SK-N-SH treated with all-trans-retinoic acid at 6 μM for 48 hours (cell line): ENCODE measurements around the gene EFNB1.

Experiments
- ATAC-seq: fragments of 200-7000 bp; cut with Tn5 transposase; 3 replicates; pipeline ENCODE4 v1.9.1; 2020; ENCODE audit warnings: mild to moderate bottlenecking, moderate library complexity
- ARNTL ChIP-seq: fragments of 450-650 bp; formaldehyde crosslinking; IDR thresholded peaks from 2 replicates; pipeline ENCODE4 v1.5.0; 2020; ENCODE audit warnings: low read depth, mild to moderate bottlenecking, moderate library complexity, borderline replicate concordance
- BACH2 ChIP-seq: fragments of 250-450 bp; sonication (Bioruptor Pico); IDR thresholded peaks from 2 replicates; pipeline ENCODE4 v1.9.0; 2021; ENCODE audit warnings: mild to moderate bottlenecking, borderline replicate concordance
- CSDC2 ChIP-seq: fragments of 250-450 bp; sonication (Bioruptor Pico); IDR thresholded peaks from 2 replicates; pipeline ENCODE4 v1.5.0; 2020; ENCODE audit warnings: mild to moderate bottlenecking, moderate library complexity
- ESRRG ChIP-seq: fragments of 250-450 bp; sonication (Bioruptor Pico); IDR thresholded peaks from 2 replicates; pipeline ENCODE4 v1.6.1; 2021; ENCODE audit warnings: mild to moderate bottlenecking
- GLIS3 ChIP-seq: fragments of 250-450 bp; sonication (Bioruptor Pico); IDR thresholded peaks from 2 replicates; pipeline ENCODE4 v1.5.0; 2020; ENCODE audit warnings: mild to moderate bottlenecking, moderate library complexity
- ISL1 ChIP-seq: fragments of 250-450 bp; sonication (Bioruptor Pico); IDR thresholded peaks from 2 replicates; pipeline ENCODE4 v2.1.2; 2022; ENCODE audit warnings: mild to moderate bottlenecking, moderate library complexity
- OSR1 ChIP-seq: fragments of 250-450 bp; sonication (Bioruptor Pico); IDR thresholded peaks from 2 replicates; pipeline ENCODE4 v1.8.0; 2022; ENCODE audit warnings: moderate library complexity, mild to moderate bottlenecking, inconsistent platforms
- PPARA ChIP-seq: fragments of 250-450 bp; sonication (Bioruptor Pico); IDR thresholded peaks from 2 replicates; pipeline ENCODE4 v1.5.0; 2020; ENCODE audit warnings: mild to moderate bottlenecking, borderline replicate concordance
- RARB ChIP-seq: fragments of 250-450 bp; sonication (Bioruptor Pico); IDR thresholded peaks from 2 replicates; pipeline ENCODE4 v1.8.0; 2021; ENCODE audit warnings: mild to moderate bottlenecking, moderate library complexity
- SNAI2 ChIP-seq: fragments of 250-450 bp; sonication (Bioruptor Pico); IDR thresholded peaks from 2 replicates; pipeline ENCODE4 v1.5.0; 2020; ENCODE audit warnings: mild to moderate bottlenecking, moderate library complexity
- TCF4 ChIP-seq: fragments of 250-450 bp; sonication (Bioruptor Pico); IDR thresholded peaks from 2 replicates; pipeline ENCODE4 v1.8.0; 2021; ENCODE audit warnings: mild to moderate bottlenecking, moderate library complexity, borderline replicate concordance
- TOX ChIP-seq: fragments of 250-450 bp; sonication (Bioruptor Pico); IDR thresholded peaks from 2 replicates; pipeline ENCODE4 v1.8.0; 2021; ENCODE audit warnings: mild to moderate bottlenecking, moderate library complexity, borderline replicate concordance
- ZC3H10 ChIP-seq: fragments of 250-450 bp; sonication (Bioruptor Pico); IDR thresholded peaks from 2 replicates; pipeline ENCODE4 v1.5.1; 2021; ENCODE audit warnings: mild to moderate bottlenecking, moderate library complexity
- ZFP3 ChIP-seq: fragments of 250-450 bp; sonication (Bioruptor Pico); IDR thresholded peaks from 2 replicates; pipeline ENCODE4 v1.5.0; 2020; ENCODE audit warnings: mild to moderate bottlenecking, moderate library complexity
- ZFP30 ChIP-seq: fragments of 450-650 bp; formaldehyde crosslinking; IDR thresholded peaks from 2 replicates; pipeline ENCODE4 v1.5.0; 2022; ENCODE audit warnings: mild to moderate bottlenecking, moderate library complexity
- ZNF565 ChIP-seq: fragments of 450-650 bp; formaldehyde crosslinking; conservative IDR thresholded peaks from 2 replicates; pipeline ENCODE4 v1.5.0; 2020; ENCODE audit warnings: low read depth, mild to moderate bottlenecking, moderate library complexity
- ZNF8 ChIP-seq: fragments of 450-650 bp; formaldehyde crosslinking; IDR thresholded peaks from 2 replicates; pipeline ENCODE4 v1.5.0; 2020; ENCODE audit warnings: mild to moderate bottlenecking, moderate library complexity
- TF ChIP-seq, protein P1 (sequence below): fragments of 250-450 bp; sonication (Bioruptor Pico); IDR thresholded peaks from 2 replicates; pipeline ENCODE4 v1.5.0; 2020; ENCODE audit warnings: mild to moderate bottlenecking, moderate library complexity
- TF ChIP-seq, protein P2 (sequence below): fragments of 250-450 bp; sonication (Bioruptor Pico); IDR thresholded peaks from 2 replicates; pipeline ENCODE4 v1.5.1; 2021; ENCODE audit warnings: mild to moderate bottlenecking, moderate library complexity
- TF ChIP-seq, protein P3 (sequence below): fragments of 250-450 bp; sonication (Bioruptor Pico); IDR thresholded peaks from 2 replicates; pipeline ENCODE4 v1.8.0; 2021; ENCODE audit warnings: low read depth, mild to moderate bottlenecking, moderate library complexity, borderline replicate concordance
- TF ChIP-seq, protein P4 (sequence below): fragments of 250-450 bp; sonication (Bioruptor Pico); IDR thresholded peaks from 2 replicates; pipeline ENCODE4 v1.5.1; 2020; ENCODE audit warnings: low read depth, mild to moderate bottlenecking, moderate library complexity
- TF ChIP-seq, protein P5 (sequence below): fragments of 250-450 bp; sonication (Bioruptor Pico); IDR thresholded peaks from 2 replicates; pipeline ENCODE4 v1.8.0; 2020; ENCODE audit warnings: mild to moderate bottlenecking, moderate library complexity, borderline replicate concordance

The EFNB1 gene

DNA sequence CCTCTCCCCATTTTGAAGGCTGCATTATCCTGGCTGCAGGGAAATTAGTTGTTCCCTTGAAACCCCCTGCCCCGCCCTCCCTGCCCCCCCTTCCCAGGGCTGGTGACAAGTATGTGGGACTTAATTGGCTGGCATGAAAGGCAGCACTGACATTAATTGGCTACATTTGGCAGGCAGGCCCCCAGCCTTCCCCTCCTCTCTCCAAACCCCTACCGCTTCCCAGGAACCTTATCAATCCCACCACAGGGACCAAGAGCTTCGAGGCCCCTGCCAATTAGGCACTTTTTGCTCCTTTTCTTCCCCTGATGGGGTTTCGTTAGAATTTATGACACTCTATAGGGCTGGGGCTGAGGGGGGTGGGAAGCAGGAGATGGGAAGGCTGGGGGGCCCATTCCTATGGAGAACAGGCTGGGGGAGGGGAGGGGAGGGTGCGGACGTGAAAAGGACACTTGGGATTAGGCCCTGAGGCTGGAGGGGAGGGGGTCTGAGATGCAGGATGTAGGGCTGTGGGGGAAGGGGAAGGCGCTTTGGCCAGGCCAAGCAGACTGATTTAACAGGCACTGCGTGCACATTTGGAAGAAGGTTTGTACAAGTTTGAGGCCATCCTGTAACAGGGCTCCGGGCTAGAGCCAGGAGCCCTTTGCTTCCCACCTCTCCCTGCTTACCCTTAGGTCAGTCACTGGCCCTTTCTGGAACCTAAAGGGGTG lies 52.2 kb downstream of the EFNB1 start:
- no peak for ATAC-seq
- TF ChIP-seq BACH2, result no peak
- TF ChIP-seq ZFP3 (CRISPR knock-in tag), result no peak
- no peak for TF ChIP-seq PPARA
- no peak for TF ChIP-seq ARNTL (CRISPR knock-in tag)
- no peak for TF ChIP-seq OSR1 (CRISPR knock-in tag)
- TF ChIP-seq, protein P1, sequence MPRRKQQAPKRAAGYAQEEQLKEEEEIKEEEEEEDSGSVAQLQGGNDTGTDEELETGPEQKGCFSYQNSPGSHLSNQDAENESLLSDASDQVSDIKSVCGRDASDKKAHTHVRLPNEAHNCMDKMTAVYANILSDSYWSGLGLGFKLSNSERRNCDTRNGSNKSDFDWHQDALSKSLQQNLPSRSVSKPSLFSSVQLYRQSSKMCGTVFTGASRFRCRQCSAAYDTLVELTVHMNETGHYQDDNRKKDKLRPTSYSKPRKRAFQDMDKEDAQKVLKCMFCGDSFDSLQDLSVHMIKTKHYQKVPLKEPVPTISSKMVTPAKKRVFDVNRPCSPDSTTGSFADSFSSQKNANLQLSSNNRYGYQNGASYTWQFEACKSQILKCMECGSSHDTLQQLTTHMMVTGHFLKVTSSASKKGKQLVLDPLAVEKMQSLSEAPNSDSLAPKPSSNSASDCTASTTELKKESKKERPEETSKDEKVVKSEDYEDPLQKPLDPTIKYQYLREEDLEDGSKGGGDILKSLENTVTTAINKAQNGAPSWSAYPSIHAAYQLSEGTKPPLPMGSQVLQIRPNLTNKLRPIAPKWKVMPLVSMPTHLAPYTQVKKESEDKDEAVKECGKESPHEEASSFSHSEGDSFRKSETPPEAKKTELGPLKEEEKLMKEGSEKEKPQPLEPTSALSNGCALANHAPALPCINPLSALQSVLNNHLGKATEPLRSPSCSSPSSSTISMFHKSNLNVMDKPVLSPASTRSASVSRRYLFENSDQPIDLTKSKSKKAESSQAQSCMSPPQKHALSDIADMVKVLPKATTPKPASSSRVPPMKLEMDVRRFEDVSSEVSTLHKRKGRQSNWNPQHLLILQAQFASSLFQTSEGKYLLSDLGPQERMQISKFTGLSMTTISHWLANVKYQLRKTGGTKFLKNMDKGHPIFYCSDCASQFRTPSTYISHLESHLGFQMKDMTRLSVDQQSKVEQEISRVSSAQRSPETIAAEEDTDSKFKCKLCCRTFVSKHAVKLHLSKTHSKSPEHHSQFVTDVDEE (CRISPR knock-in tag), result no peak
- no peak for TF ChIP-seq ZNF565 (CRISPR knock-in tag)
- TF ChIP-seq ZFP30 (CRISPR knock-in tag), result no peak
- TF ChIP-seq, protein P2, sequence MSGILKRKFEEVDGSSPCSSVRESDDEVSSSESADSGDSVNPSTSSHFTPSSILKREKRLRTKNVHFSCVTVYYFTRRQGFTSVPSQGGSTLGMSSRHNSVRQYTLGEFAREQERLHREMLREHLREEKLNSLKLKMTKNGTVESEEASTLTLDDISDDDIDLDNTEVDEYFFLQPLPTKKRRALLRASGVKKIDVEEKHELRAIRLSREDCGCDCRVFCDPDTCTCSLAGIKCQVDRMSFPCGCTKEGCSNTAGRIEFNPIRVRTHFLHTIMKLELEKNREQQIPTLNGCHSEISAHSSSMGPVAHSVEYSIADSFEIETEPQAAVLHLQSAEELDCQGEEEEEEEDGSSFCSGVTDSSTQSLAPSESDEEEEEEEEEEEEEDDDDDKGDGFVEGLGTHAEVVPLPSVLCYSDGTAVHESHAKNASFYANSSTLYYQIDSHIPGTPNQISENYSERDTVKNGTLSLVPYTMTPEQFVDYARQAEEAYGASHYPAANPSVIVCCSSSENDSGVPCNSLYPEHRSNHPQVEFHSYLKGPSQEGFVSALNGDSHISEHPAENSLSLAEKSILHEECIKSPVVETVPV, result no peak
- TF ChIP-seq ZNF8 (CRISPR knock-in tag), result no peak
- TF ChIP-seq ESRRG, result no peak
- TF ChIP-seq GLIS3 (CRISPR knock-in tag), result no peak
- no peak for TF ChIP-seq RARB (CRISPR knock-in tag)
- TF ChIP-seq, protein P3, sequence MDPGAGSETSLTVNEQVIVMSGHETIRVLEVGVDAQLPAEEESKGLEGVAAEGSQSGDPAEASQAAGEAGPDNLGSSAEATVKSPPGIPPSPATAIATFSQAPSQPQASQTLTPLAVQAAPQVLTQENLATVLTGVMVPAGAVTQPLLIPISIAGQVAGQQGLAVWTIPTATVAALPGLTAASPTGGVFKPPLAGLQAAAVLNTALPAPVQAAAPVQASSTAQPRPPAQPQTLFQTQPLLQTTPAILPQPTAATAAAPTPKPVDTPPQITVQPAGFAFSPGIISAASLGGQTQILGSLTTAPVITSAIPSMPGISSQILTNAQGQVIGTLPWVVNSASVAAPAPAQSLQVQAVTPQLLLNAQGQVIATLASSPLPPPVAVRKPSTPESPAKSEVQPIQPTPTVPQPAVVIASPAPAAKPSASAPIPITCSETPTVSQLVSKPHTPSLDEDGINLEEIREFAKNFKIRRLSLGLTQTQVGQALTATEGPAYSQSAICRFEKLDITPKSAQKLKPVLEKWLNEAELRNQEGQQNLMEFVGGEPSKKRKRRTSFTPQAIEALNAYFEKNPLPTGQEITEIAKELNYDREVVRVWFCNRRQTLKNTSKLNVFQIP (CRISPR knock-in tag), result no peak
- no peak for TF ChIP-seq SNAI2
- TF ChIP-seq, protein P4, sequence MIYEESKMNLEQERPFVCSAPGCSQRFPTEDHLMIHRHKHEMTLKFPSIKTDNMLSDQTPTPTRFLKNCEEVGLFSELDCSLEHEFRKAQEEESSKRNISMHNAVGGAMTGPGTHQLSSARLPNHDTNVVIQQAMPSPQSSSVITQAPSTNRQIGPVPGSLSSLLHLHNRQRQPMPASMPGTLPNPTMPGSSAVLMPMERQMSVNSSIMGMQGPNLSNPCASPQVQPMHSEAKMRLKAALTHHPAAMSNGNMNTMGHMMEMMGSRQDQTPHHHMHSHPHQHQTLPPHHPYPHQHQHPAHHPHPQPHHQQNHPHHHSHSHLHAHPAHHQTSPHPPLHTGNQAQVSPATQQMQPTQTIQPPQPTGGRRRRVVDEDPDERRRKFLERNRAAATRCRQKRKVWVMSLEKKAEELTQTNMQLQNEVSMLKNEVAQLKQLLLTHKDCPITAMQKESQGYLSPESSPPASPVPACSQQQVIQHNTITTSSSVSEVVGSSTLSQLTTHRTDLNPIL (CRISPR knock-in tag), result no peak
- TF ChIP-seq TCF4 (CRISPR knock-in tag), result no peak
- TF ChIP-seq, protein P5, sequence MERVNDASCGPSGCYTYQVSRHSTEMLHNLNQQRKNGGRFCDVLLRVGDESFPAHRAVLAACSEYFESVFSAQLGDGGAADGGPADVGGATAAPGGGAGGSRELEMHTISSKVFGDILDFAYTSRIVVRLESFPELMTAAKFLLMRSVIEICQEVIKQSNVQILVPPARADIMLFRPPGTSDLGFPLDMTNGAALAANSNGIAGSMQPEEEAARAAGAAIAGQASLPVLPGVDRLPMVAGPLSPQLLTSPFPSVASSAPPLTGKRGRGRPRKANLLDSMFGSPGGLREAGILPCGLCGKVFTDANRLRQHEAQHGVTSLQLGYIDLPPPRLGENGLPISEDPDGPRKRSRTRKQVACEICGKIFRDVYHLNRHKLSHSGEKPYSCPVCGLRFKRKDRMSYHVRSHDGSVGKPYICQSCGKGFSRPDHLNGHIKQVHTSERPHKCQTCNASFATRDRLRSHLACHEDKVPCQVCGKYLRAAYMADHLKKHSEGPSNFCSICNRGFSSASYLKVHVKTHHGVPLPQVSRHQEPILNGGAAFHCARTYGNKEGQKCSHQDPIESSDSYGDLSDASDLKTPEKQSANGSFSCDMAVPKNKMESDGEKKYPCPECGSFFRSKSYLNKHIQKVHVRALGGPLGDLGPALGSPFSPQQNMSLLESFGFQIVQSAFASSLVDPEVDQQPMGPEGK (CRISPR knock-in tag), result no peak

DNA sequence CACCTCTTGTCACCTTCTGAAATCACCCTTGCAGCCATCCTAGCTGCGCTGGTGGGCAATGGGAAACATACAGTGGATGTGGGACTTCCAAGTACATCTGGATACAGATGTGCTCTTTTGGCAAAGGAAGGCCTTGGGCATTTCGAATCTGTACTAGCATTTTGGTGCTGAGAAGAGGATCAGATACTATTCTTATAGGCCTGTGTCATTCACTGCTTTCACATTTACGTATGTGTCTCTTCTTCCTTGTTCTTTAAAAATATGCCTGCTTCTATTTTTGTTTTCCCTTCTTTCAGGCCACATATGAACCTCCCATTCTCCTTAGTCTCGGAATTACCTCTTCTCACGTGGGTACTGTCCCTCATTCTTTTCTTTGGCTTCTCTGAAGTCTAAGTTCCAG lies 53.1 kb downstream of the EFNB1 start:
- no peak for ATAC-seq
- TF ChIP-seq BACH2 (no peak), ESRRG (no peak), ZFP3 (CRISPR knock-in tag) (no peak), TCF4 (CRISPR knock-in tag) (no peak), ZNF565 (CRISPR knock-in tag) (no peak), SNAI2 (no peak), ZC3H10 (CRISPR knock-in tag) (no peak), OSR1 (CRISPR knock-in tag) (no peak), TOX (CRISPR knock-in tag) (no peak), ZNF8 (CRISPR knock-in tag) (no peak), ARNTL (CRISPR knock-in tag) (no peak), ISL1 (CRISPR knock-in tag) (no peak), CSDC2 (CRISPR knock-in tag) (no peak), ZFP30 (CRISPR knock-in tag) (no peak)
- TF ChIP-seq, protein P5 (CRISPR knock-in tag), result no peak
- TF ChIP-seq, protein P4 (CRISPR knock-in tag), result no peak
- TF ChIP-seq, protein P2, result no peak
- TF ChIP-seq, protein P3 (CRISPR knock-in tag), result no peak
